ENCODE measurements around the gene SEMA3D. TPM values are rescaled to one million over a fixed set of nuclear protein-coding genes. Genes with fewer than 3 reads are reported as not detected.

The SEMA3D gene
- total RNA-seq, 1 donor from 2014 or later: 264 TPM

GRCh38 chr7:85220023-85220422 lies 33.2 kb upstream of the SEMA3D start:
- no peak for TF ChIP-seq CTCF (IDR thresholded peaks at IDR 0.05; ENCODE audit: unreplicated experiment)
- H3K4me3 Mint-ChIP-seq: no peak overlapping the region
- H3K4me1 Mint-ChIP-seq: peaks cover 47% of the 10 kb centered on the region
- H3K9me3 Mint-ChIP-seq: no peaks in the 10 kb centered on the region
- peaks cover 2% of the 10 kb centered on the region for H3K36me3 Mint-ChIP-seq
- peak overlapping the region; percentile 26 for H3K27ac Mint-ChIP-seq
- H3K27me3 Mint-ChIP-seq (ENCODE audit: low read depth): no peaks in the 10 kb centered on the region
- no peak for DNase-seq (ENCODE audit: low spot score in 2 of 2, unreplicated experiment in 2 of 2)

GRCh38 chr7:85217085-85217484 lies 30.2 kb upstream of the SEMA3D start:
- TF ChIP-seq CTCF (IDR thresholded peaks at IDR 0.05; ENCODE audit: unreplicated experiment): no peak
- no peak for DNase-seq (ENCODE audit: low spot score in 2 of 2, unreplicated experiment in 2 of 2)
- Mint-ChIP-seq H3K27ac (peak overlapping the region; percentile 18), H3K27me3 (ENCODE audit: low read depth) (no peaks in the 10 kb centered on the region), H3K9me3 (no peaks in the 10 kb centered on the region), H3K4me3 (no peak overlapping the region), H3K36me3 (peaks cover 2% of the 10 kb centered on the region), H3K4me1 (peaks cover 35% of the 10 kb centered on the region)

- Mint-ChIP-seq H3K36me3 (peaks cover 2% of the 10 kb centered on the region), H3K9me3 (no peaks in the 10 kb centered on the region), H3K4me1 (peaks cover 31% of the 10 kb centered on the region), H3K27ac (no peak overlapping the region), H3K27me3 (ENCODE audit: low read depth) (no peaks in the 10 kb centered on the region), H3K4me3 (no peak overlapping the region)
- no peak for TF ChIP-seq CTCF (IDR thresholded peaks at IDR 0.05; ENCODE audit: unreplicated experiment)
- no peak for DNase-seq (ENCODE audit: low spot score in 2 of 2, unreplicated experiment in 2 of 2)
Observed at GRCh38 chr7:85215098-85215497, 28.2 kb upstream of the SEMA3D start.

GRCh38 chr7:85213500-85213899 lies 26.6 kb upstream of the SEMA3D start:
- no peak for TF ChIP-seq CTCF (IDR thresholded peaks at IDR 0.05; ENCODE audit: unreplicated experiment)
- Mint-ChIP-seq H3K9me3 (no peaks in the 10 kb centered on the region), H3K27ac (no peak overlapping the region), H3K36me3 (no peaks in the 10 kb centered on the region), H3K4me1 (peaks cover 29% of the 10 kb centered on the region), H3K27me3 (ENCODE audit: low read depth) (no peaks in the 10 kb centered on the region), H3K4me3 (no peak overlapping the region)
- no peak for DNase-seq (ENCODE audit: low spot score in 2 of 2, unreplicated experiment in 2 of 2)

GRCh38 chr7:85205754-85206153 lies 18.9 kb upstream of the SEMA3D start:
- no peak for TF ChIP-seq CTCF (IDR thresholded peaks at IDR 0.05; ENCODE audit: unreplicated experiment)
- DNase-seq (ENCODE audit: low spot score in 2 of 2, unreplicated experiment in 2 of 2): no peak
- no peaks in the 10 kb centered on the region for H3K27me3 Mint-ChIP-seq (ENCODE audit: low read depth)
- no peak overlapping the region for H3K27ac Mint-ChIP-seq
- peaks cover 2% of the 10 kb centered on the region for H3K4me1 Mint-ChIP-seq
- H3K9me3 Mint-ChIP-seq: peaks cover 19% of the 10 kb centered on the region
- no peak overlapping the region for H3K4me3 Mint-ChIP-seq
- peaks cover 13% of the 10 kb centered on the region for H3K36me3 Mint-ChIP-seq

GRCh38 chr7:85204496-85204895 lies 17.6 kb upstream of the SEMA3D start:
- Mint-ChIP-seq H3K9me3 (peaks cover 27% of the 10 kb centered on the region), H3K36me3 (peaks cover 21% of the 10 kb centered on the region), H3K4me1 (peaks cover 2% of the 10 kb centered on the region), H3K27ac (no peak overlapping the region), H3K4me3 (no peak overlapping the region), H3K27me3 (ENCODE audit: low read depth) (no peaks in the 10 kb centered on the region)
- TF ChIP-seq CTCF (IDR thresholded peaks at IDR 0.05; ENCODE audit: unreplicated experiment): no peak
- DNase-seq (ENCODE audit: low spot score in 2 of 2, unreplicated experiment in 2 of 2): no peak
